HG03139 (cell line): ENCODE measurements around the gene SPOCK2.
A peak's percentile ranks its signal among the peaks of the same experiment; 100 is the strongest.

Experiments
- ATAC-seq: cut with Tn5 transposase; IDR thresholded peaks from one replicate; pipeline ENCODE4 v1.9.1; 2021; ENCODE audit not compliant: unreplicated experiment

Gene SPOCK2

DNA sequence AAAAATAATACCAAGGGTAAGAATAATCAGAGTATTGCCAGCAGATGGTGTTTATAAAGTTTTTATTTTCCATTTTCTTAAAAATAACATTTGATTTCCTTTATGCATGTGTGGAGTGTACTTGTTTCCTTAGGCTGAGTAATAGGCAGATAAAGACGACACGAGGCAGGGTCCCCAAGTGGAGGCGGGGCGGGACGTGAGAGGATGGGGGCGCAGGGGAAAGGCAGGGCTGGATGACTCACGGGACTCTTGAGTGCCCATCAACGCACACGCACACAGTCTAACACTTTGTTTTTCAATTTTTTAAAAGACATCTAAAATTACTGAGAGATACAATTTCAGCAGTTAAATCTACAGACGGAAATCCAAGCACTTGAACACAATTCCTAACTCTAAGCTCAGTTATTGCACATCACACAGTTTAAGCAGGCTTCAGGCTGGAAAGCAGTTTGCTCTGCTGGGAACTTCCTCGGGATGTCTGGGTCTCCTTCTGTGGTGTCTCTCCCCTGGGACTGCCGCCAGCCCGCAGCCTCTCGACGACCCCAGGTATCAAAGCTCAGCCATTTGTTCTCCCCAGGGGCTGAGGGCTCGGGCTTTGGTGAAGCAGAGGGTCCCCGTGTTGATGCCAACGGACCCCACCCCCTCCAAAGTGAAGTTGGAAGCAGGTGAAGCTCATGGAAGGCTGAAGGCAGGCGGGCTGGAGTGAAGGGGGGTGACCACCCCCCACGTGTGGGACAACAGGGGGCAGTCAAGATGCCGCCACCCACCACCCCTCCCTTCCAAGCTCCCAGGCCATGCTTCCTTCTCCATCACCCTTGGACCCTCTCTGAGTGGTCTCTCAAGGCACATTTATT, 29.1 kb downstream of the SPOCK2 start:
- no peak for ATAC-seq

DNA sequence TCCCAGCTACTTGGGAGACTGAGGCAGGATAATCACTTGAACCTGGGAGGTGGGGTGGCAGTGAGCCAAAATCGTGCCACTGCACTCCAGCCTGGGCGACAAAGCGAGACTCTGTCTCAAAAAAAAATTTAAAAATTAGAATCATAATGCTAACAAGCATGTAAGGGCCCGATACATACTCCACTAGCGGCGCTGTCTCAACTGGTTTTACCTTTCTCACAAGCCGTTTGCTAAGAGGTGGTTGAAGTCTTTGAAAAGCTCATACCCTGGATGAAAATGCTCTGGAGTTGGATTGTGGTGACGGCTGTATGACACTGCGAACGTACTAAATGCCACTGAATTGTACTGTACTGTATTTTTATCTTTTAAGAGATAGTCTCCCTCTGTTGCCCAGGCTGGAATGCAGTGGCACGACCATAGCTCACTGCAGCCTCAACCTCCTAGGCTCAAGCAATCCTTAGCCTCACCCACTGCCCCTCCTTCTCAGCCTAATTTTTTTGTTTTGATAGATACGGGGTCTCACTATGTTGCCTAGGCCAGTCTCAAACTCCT, 29.9 kb downstream of the SPOCK2 start:
- ATAC-seq, result no peak

DNA sequence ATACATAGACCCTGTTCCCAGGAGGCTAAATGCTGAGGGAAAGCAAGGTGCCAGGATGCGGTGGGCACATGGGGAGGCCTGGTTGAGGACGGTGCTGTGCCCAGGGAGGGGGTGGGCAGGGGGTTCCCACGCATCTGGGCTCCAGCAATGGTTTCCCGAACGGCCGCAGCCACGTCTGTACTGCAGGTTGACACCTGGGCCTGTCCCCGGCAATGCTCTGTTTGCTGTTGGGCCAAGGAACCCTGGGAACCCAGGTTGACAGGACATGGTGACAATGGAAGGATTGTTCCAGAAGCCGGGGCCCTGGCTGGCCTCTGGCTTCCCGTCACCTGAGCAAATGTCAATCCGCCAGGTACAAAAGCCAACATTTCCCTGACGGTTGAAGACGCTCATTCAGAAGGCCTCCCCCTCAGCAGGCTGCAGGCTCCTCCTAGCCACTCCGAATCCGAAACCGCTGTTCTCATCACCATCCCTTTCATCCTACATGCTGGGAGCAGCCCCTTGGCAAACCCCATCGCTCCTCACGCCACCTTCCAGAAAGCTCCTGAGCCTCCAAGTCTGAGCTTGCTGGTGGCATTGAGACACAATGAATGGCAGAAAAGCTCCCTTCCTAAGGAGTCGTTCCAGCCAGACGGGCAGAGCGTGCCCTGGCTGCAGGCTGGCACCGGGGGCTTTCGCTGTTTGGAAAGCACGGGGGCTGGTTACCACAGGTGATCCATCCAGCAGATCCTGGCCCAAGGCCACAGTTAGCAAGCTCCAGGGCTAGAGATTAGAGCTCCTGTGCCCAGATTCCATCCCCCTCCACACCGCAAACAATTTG, 31.2 kb downstream of the SPOCK2 start:
- ATAC-seq, result no peak

DNA sequence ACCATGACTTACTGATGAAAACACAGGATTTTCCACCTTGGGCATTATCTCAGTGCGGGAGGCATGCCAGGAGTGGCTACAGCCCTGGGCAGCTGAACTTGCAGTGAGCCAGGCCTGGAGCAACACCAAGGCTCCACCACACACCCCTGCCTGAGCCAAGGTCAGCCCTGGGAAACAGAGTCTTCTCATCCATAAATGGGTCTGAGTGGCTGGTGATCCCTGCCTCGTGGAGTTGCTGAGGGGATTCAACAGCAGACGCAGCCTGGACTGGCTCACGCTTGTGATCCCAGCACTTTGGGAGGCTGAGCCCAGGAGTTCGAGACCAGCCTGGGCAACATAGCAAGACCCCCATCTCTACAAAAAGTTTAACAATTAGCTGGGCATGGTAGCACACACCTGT, 32.2 kb downstream of the SPOCK2 start:
- no peak for ATAC-seq

DNA sequence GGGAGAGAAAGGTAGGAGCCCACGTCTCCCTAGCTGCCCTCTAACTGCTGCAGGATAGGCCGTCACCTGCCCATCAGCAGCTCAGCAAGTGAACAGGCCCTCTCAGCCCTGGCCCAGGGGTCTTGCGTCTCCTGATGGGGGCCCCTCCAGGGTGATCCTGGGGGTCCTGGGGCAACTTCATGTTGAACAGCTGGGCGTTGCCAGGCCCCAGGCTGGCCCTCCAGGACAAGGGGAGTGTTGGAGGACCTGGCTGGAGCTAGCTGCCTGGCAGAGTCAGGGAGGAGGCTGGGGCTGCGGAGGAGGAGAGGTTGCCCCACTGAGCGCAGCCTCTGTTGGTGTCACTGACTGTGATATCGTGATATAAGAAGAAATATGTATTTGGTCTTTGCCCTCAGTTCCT, 34.7 kb downstream of the SPOCK2 start:
- no peak for ATAC-seq

DNA sequence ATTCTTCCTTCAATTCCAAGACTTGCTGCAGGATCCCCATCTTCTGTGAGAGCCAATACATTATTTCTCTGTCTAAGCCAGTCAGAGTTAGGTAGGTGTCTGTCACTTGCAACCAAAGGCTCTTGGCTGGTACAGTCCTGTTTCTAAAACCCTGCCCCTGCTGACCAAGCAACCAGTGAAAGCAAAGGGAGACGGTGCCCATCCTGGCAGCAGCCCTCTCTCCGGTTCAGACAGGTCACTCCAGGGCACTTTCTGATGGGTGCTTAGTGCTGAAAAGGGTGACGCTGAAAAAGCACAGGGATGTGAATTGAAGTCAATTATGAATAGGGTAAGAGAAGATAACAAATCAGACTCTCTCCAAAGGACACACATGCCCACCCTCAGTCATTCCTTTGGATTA, 37.5 kb downstream of the SPOCK2 start:
- ATAC-seq, result no peak

DNA sequence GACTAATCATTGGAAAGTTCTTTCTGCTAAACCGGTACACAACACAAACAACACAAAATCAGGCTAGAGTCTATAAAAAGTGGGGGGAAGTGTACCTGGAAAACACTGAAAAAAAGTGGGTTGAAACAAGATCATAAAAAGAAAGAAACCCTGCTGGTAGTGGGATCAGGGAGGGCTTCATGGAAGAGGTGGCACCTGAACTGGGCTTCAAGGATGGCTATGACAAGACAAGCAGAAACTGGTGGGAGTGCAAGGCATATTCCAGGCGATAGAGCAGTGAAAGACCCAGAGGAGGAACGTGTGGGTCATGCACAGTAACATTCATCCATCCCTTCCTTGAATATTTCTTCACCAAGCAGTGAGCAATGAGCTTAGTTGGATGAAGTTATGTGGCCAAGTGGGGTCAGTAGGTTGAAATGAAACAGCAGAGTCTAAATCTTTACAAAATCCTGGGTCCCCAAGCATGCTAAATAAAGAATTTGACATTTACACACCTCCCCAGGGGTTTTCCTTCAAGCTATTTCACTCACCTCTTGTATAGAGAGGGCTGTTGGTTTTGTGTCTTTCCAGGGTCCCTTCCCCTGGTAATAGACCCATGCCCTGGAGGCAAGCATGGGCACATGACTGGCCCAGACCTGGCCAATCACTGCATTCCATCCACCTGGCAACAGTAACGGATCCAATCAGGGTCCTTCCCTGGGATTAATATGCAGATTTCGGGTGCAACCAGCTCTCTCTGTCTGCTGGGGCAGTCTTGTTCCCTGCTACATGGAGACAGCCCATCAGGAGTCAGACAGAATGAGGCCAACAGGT, 38.2 kb downstream of the SPOCK2 start:
- no peak for ATAC-seq

DNA sequence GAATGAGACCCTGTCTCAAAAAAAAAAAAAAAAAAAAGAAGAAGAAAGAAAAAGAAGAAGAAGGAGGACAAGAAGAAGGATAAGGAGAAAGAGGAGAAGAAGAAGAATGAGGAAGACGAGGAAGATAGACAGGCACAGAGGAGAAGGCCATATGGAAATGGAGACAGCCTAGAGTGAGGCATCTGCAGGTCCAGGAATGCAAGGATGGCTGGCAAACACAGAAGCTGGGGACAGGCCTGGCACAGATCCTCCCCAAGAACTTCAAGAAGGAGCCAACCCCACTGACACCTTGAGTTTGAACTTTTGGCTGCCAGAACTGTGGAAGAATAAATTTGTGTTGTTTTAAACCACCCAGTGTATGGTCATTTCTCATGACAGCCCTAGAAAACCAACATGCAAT, 38.9 kb downstream of the SPOCK2 start:
- no peak for ATAC-seq

DNA sequence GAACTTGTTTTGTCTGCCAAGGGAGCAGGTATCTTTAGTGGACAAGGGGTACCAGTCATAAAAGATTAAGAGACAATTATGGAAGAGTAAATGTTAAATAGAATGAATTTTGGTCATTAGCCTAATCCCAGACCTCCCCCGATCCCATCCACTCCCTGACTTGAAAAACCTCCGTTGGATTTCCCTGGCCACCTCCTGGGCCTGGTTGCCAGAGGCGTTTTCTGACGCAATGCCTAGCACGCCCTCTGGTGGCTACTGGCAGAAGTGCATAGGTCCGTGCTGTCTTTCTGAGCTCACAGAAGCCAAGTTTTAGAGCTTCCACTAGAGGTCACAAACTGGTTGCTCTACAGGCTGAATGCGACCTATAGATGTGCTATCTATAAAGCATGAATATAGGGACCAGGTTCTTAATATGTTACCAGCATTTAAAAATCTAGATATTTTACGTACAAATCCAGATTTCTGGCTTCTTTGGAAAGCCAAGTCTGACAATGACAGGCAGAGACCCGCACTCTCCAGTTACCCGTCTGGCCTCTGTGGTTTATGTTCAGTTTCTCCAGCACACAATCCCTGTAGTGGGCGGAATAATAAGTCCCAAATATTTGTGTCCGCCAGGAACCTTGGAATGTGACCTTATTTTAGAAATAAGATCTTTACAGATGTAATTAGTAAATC, 39.8 kb downstream of the SPOCK2 start:
- ATAC-seq, result peak; percentile 50

DNA sequence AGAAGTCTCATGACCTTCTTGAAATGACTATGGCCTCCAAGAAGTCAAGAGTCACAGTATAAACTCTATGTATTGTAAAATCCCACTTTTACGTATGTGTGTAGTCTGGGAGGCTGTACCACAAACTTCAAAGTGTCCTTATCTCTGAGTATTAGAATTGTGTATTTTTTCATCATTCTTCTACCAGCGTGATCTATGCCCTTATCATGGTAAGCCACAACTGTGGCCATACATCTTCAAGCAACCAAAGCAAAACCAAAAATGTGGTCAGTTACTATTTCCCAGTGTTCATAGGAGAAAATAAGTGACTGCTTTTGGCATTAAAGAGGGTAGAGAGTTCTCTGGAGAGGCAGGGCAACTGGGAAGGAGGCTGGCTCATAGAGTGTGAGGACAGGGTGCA, 42.8 kb downstream of the SPOCK2 start:
- ATAC-seq, result no peak

DNA sequence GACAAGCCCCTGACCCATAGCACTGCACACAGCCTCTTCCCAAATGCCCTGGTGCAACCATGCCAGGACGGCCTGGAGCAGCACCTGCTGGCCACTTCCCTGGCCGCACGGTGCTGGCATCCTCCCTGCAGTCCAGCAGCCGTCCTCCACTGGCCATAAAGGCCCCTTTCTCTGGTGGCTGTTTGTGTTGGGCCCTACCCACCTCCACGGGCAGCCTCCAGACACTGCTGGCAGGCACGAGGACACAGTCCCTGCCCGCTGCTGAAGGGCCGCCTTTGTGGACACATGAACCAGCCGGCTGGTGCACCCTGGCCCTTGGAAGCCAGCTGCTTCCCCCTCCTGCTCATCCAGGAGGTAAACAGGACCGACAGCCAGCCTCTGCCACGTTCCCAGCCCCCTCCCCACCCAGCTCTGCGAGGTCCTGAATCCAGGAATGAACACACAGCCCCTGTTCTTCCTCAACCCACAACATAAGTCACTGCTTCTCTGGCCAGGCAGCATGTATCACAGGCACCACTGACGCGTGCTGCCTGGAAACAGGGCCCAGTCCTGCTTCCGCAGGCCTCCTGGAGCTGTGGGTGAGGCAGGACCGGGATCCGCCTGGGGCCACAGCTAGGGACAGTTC, 43.8 kb downstream of the SPOCK2 start:
- ATAC-seq, result no peak

DNA sequence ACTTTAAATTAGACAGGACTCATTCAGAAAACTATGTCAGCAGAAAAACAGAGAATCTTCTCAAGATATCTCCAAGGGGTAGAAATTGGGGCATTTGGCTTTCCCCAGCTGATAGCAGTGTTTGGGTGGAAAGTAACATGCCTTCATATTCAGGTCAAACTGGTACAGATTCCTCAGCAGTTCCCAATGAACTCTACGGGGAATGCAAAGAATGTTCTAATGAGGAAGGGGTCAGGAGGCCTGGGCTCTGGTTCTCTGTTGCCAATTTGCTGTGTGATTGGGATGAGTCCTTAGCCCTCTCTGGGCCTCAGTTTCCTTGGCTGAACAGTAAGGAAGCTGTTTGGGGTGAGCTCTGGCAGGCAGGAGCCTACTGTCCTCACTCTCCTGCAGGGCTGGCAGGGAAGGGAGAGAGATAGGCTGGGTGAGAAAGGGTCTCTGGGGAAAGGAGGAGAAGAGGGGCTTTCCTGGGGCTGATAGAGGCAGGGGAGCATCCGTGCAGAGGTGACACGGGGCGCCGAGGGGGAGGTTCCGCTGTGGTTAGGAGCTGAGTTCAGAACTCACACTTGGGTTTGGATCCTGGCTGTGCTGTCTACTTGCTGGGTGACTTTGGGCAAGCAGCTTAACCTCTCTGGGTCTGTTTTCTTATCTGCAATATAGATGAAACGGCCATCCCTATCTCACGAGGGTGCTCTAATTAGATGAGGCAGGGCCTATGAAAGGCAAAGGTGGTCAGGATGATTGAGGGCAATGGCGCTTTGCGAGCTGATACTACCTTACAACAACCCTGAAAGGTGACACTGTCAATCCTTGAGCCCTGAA, 45.1 kb downstream of the SPOCK2 start:
- ATAC-seq, result no peak

DNA sequence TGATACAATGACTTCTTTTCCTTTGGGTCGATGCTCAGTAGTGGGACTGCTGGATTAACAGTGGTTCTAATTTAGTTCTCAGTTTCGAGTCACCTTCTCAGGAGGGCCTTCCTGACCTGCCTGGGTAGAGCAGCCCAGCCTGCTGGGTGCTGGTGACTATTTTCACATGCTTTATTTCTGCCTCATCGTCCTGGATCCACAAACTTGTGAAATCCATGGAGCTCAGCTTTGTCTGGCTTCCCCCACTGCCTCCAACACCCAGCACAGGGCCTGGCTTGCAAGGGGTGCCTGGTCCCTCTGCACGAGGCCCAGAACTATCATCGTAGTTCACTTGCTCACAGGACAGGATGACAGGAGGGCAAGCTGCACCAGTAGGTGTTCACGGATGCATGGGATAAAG, 46.9 kb downstream of the SPOCK2 start:
- no peak for ATAC-seq

DNA sequence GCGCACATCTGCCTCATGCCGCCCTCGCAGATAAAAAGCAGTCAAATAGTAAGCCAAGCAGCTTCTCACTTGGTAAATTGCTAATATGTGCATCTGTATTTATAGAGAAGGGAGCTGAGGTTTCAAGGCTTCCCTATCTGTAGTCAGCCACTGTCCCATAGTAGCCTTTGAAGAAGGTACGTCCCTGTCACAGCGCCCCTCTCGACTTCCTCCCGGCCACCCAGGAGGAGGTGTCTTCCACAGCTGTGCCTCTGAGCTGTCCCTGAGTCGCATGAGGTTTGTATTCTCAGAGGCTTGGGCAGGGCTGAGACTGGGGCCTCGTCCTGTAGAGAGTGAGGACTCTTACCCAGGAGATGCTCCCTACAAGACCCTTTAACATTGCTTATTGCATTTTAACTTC, 49.0 kb downstream of the SPOCK2 start:
- no peak for ATAC-seq

DNA sequence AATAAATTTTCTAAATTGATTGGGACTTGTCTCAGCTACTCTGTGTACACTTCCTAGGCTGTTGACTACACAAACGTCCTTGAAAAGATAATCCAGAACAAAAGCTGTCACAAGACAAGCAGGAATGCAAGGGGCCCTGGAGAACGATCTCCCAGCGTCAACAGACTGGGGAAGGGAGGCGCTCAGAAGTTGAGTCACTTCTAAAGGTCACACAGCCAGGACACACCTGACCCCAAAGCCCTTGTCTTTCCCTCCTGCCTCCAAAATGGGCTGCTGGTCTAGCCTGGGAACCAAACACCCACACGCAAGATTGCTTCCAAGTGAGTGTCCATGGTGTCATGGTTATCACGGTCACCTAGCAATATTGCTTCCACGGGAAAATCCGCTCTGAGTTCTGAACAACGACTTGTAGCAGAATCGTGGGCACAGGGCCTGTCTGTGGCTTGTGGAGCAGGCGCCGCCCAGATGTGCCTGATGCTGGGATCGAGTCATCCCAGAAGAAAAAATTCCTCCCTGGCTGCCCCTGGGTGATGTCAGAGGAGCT, 49.8 kb downstream of the SPOCK2 start:
- ATAC-seq, result no peak

DNA sequence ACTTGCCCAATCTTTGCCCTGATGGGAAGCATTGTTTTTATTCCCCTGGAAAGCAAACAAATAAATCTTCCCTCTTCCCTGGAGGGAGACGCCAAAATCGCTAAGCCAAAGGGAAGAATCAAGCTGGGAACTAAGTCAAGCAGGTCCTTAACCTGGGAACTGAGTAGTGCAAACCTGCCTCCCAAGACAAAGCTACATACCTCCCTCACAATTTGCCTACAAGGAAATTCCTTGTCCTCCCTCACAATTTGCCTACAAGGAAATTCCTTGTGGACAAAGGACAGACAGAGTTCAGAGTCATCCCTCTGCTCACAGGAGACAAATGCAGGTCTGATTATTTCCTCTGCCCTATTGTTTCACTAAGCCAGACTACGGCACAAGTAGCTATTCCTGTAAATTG, 50.5 kb downstream of the SPOCK2 start:
- no peak for ATAC-seq

DNA sequence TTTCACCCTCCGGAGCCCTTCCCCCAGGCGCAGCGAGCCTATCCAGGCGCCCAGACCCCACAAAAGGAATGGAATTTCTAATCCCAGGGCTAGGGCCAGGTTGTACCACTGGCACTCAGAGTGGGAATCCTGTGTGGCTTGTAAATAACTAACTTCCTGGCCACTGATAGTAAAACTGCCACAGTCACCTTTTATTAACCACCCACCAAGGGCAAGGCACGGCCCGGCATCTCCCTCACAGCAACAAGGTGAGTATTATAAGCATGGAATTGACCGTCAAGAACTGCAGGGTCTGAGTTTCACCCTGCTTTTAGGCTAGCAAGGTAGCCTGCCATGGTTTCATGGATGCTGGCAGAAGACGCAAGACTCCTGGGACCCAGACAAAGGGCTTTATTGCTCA, 51.1 kb downstream of the SPOCK2 start:
- ATAC-seq, result no peak

DNA sequence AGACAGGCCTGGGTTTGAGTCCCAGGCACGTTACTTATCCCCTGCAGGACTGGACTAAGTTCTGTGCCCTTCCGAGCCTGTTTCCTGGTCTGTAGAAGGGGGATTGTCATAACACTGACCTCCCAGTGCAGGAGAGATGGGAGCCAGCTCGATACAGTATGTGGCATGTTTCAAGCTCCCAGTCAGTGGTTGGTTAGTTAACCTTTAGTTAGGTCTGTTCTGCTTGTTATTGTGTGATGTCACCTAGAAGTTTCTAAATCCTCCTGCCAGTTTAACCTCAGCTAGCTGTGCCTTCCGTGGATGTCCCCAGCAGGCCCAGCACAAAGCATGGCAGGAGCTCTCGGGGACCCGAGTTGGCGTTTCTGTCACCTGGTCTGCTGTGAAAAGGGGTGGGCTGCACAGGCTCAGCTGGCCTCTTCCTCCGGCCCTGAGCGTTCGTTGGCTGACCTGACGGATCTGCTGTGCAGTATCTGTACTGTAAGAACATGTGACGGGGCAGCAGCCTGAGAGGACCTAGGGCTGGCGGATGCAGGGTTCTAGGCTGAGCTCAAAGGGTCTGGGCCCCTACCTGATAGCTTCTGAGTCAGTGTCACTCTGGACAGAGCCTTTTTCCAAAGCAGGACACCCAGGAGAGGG, 53.0 kb downstream of the SPOCK2 start:
- ATAC-seq, result no peak

DNA sequence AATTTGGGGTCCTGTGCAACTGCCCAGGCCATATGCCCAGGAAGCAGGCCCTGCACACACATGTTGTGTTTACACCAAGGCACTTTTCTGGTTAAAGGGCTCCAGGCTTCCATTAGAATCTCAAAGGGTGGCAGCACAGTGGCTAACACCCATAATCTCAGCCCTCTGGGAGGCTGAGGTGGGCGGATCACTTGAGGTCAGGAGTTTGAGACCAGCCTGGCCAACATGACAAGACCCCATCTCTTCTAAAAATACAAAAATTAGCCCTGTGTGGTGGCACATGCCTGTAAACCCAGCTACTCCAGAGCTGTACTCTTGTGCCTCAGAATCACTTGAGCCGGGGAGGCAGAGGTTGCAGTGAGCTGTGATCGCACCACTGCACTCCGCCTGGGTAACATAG, 53.6 kb downstream of the SPOCK2 start:
- ATAC-seq, result no peak
